Right cardiac atrium (tissue), 5 donors: ENCODE data around the gene EYA4. TPM values are rescaled to one million over a fixed set of nuclear protein-coding genes. Genes with fewer than 3 reads are reported as not detected.

Experiments
- ATAC-seq, 2 donors: fragments of 200-7000 bp; cut with Tn5 transposase; one replicate each; pipeline versions ENCODE4 v1.8.0 to v1.9.1; 2020; ENCODE audit warnings: moderate library complexity in 2 of 2, mild to moderate bottlenecking in 1 of 2
- DNase-seq, 3 donors: peaks; one replicate each; pipeline ENCODE4 v3.0.0-alpha.2; 2020
- H3K27ac ChIP-seq: one replicate; pipeline ENCODE4 v1.5.1; 2013; ENCODE audit warnings: mild to moderate bottlenecking, low read length, control low read depth, moderate library complexity
- H3K27me3 ChIP-seq: one replicate; pipeline ENCODE4 v1.6.1; 2013; ENCODE audit not compliant: control insufficient read depth, insufficient read depth
- H3K4me1 ChIP-seq: one replicate; pipeline ENCODE4 v1.6.1; 2013; ENCODE audit warnings: low read length; ENCODE audit not compliant: control insufficient read depth, insufficient read depth
- H3K4me3 ChIP-seq: one replicate; pipeline ENCODE4 v1.5.1; 2013; ENCODE audit warnings: low read length, control low read depth
- H3K9me3 ChIP-seq: one replicate; pipeline ENCODE4 v1.6.1; 2013; ENCODE audit warnings: low read length; ENCODE audit not compliant: control insufficient read depth
- WGBS: extraction: QIAGEN DNeasy Blood & Tissue Kit; methylation state at CpG from one replicate; pipeline ENCODE4 v1.1.7; 2013; 5-methylcytosine and 5-hydroxymethylcytosine counted together
- intact Hi-C, 4 donors: fragments of 100-400 bp; cut with DNase I; formaldehyde crosslinking; loops; one replicate each; pipeline versions ENCODE4 v1.11.0 to v1.14.0; 2022 to 2023
- polyA plus RNA-seq: library from polyadenylated mRNA; stranded (reverse); fragments of 200-250 nt; gene quantifications from one replicate; pipeline ENCODE4 v1.2.3, GENCODE V29; 2013
- total RNA-seq, 4 donors: library from RNA; stranded (reverse); fragmentation: NEBNext Ultra II Directional; extraction: Animal tissue kit (Norgen Biotek cat#: 25700); gene quantifications; one replicate each; pipeline ENCODE4 v1.2.1, GENCODE V29; 2021
- donor health status: healthy with polysubstance abuse.
- donor health status: DM: no; HTN: yes; CAD: no.
- donor health status: DM: no; HTN: no; CAD: no.
- donor health status: DM: no; HTN: yes; CAD: no; lungs with severe emphysema.
- donor health status: DM: yes; HTN: yes; CAD: no.

Gene EYA4
- total and polyA plus RNA-seq, 5 donors: 4.3 to 38.2 (median 17.7) TPM

DNA sequence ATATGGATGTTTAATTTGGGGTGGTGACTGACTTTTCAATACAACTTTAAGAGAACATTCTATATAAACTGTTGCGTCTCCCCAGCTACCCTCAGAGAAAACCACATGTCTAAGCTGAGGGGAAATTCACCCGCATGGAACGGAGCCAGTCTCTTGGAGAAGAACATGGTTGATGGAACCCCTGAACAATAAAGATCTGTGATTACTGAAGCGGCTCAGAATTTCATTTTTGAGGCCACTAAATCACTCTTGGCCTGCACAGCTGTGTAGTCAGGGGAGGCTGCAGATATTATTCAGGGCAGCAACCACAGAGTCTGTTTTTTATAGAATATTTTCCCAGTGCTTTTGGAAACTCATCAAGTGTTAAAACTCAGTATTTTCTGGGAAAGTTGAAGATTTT, 73.8 kb downstream of the EYA4 start:
- Histone ChIP-seq H3K4me3 (no peak overlapping the region), H3K9me3 (no peaks in the 10 kb centered on the region), H3K4me1 (no peaks in the 10 kb centered on the region), H3K27me3 (no peaks in the 10 kb centered on the region), H3K27ac (no peak overlapping the region)
- no peak for DNase-seq
- WGBS: 88% methylated on average over 4 of the region's 4 CpGs
- intact Hi-C loops: no loop called here
- no peak for ATAC-seq

DNA sequence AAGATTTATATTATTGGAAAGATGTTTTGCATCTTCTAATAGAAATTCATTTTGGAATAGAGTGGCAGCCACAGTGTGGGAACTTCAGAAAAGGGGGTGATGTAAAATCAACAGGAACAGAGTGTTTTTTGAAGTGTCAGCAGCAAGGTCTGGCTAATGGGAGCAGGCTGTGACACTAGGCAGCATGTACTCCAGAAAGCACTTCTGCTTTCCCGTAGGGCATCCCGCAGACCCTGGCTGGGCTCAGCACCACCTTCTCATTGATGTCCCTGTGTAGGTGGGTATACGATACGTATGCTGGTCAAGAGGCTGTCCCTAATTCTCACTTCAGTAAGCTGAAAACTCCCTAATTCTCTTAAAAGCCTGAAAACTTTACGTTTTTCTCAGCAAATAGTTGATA, 74.7 kb downstream of the EYA4 start:
- 77% methylated on average over 5 of the region's 5 CpGs for WGBS
- intact Hi-C loops: no loop called here
- ATAC-seq: no peak

DNA sequence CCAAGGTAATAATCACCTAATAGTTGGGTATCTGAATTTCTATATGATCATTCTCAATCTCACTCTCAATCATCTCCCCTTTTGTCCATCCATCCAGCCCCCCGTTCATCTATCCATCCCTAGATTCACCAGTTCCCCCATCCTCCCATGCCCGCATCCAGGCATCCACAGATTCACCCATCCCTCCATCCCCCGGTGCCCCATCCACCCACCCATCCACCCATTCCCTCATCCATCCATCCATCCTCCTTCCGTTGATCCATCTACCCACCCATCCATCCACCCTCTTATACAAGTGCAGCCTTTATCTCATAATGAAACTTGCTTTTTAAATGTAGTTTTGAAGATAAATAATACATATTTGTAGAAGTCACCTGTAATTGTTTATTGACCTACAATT, 76.5 kb downstream of the EYA4 start:
- Histone ChIP-seq H3K4me1 (no peaks in the 10 kb centered on the region), H3K9me3 (no peaks in the 10 kb centered on the region), H3K4me3 (no peak overlapping the region), H3K27me3 (no peaks in the 10 kb centered on the region), H3K27ac (no peak overlapping the region)
- intact Hi-C loops: no loop called here
- 88% methylated on average over 4 of the region's 4 CpGs for WGBS
- DNase-seq: no peak
- ATAC-seq: no peak

More for the DNA sequence above, 74.7 kb downstream of the EYA4 start:
- no peak overlapping the region for H3K4me3 ChIP-seq
- H3K27ac ChIP-seq: no peak overlapping the region
- no peak for DNase-seq
- H3K9me3 ChIP-seq: no peaks in the 10 kb centered on the region
- H3K4me1 ChIP-seq: no peaks in the 10 kb centered on the region
- no peaks in the 10 kb centered on the region for H3K27me3 ChIP-seq

DNA sequence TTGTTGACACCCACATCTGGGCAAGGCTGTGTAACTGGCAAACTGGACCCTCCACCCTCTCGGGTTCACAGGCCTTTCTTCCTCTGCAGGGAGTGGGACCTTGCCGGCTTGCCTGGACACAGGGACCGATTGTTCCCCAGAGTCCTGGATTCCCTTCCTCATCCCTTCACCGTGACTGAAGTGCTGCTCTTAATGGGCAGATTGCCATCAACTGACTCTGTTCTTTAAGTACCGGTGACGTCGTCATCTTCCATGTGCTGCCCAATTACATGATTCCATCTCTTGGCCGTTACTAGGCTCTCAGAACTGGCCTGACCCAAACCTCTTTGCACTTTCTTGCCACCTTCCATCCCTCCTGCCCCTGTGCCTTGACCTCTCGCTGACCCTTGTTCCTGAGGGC, 85.4 kb downstream of the EYA4 start:
- ATAC-seq (peak in 1 of 2 donors; percentile 43), DNase-seq (no peak)
- no peaks in the 10 kb centered on the region for H3K4me1 ChIP-seq
- 64% methylated on average over 9 of the region's 9 CpGs for WGBS
- intact Hi-C loops: no loop called here
- no peaks in the 10 kb centered on the region for H3K27me3 ChIP-seq
- H3K9me3 ChIP-seq: no peaks in the 10 kb centered on the region
- no peak overlapping the region for H3K27ac ChIP-seq
- no peak overlapping the region for H3K4me3 ChIP-seq

DNA sequence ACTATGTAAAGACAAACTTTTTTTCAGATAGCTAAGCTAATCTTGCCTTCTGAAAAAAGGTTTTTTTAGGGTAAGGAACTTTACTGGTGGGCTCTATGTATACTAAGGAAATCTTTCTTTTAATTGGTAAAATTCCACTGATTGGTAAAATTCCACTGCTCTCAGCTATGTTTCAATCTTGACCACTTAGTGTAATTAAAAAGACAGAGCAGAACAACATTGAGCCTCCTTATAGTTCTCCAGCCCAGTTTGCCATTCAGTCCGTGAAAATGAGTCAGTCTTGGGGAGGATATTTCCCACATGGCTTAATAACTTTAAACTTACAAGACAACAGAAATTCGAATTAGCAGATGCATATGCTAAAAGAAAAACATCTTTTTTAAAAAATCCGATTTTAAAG, 92.7 kb downstream of the EYA4 start:
- DNase-seq: no peak
- H3K4me3 ChIP-seq: no peak overlapping the region
- no peak overlapping the region for H3K27ac ChIP-seq
- no peaks in the 10 kb centered on the region for H3K9me3 ChIP-seq
- no peaks in the 10 kb centered on the region for H3K27me3 ChIP-seq
- intact Hi-C loops: no loop called here
- no peaks in the 10 kb centered on the region for H3K4me1 ChIP-seq
- WGBS: 68% methylated on average over 3 of the region's 3 CpGs
- no peak for ATAC-seq

DNA sequence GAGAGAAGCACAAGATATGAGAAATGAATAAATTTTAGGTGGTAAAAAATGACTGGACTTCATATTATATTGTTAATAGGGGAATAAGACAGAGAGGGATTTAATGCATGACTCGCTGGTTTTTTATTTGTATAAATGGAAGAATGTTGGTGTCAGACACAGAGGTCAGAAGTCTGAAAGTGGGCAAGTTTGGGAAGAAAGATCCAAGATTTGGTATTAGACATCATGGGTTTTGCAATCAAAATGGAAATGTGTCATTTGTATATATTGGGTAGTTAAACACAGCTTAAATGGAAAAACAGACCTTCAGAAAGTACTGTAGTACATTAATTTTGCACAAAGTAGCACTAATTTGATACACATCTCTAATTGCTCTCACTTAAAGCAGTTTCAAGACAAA, 96.2 kb downstream of the EYA4 start:
- intact Hi-C loops: no loop called here
- ATAC-seq (no peak), DNase-seq (no peak)
- Histone ChIP-seq H3K9me3 (no peaks in the 10 kb centered on the region), H3K27ac (no peak overlapping the region), H3K4me1 (peaks cover 3% of the 10 kb centered on the region), H3K27me3 (no peaks in the 10 kb centered on the region), H3K4me3 (no peak overlapping the region)
- 94% methylated on average over 1 of the region's 1 CpG for WGBS

DNA sequence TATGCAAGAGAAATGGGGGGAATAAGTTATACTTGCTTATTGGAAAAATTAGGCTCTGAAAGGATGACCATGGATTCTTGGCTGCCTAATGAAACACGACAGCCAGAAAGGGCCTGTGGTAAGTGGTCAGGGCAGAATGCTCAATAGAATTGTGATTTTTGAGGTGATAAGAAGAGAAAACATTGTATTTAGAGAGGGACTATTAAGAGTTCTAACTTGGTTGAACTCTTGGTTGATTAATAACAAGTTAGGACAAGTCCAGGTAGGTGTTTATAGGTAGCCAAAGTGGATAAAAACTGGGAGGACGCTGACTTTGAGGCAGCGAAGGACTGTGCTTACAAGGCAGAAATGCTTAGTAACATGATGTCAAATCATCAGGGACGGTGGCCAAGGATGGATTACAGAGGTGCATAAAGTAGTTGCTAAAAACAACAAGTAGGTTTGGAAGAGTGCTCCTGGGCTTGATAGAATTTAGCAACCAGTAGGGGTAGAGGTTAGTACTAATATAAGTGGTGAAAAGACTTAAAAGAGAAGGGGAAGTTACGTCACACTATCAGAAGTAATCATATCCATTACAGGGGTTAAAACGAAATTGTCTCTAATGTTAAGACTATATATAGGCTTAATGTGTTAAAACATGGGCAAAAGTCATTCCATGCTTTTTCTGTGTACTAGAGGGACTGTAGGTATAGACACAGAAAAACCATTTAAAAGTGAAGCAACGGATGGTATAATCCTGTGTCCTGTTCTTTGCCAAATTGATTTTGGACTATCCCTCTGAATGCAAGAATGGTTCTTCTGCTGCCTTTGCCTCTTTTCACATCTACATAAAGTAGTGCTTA, 98.6 kb downstream of the EYA4 start:
- 81% methylated on average over 7 of the region's 7 CpGs for WGBS
- H3K27ac ChIP-seq: no peak overlapping the region
- no peak overlapping the region for H3K4me3 ChIP-seq
- H3K27me3 ChIP-seq: no peaks in the 10 kb centered on the region
- intact Hi-C loops: no loop called here
- H3K4me1 ChIP-seq: peaks cover 4% of the 10 kb centered on the region
- no peak for DNase-seq
- ATAC-seq: no peak
- no peaks in the 10 kb centered on the region for H3K9me3 ChIP-seq

DNA sequence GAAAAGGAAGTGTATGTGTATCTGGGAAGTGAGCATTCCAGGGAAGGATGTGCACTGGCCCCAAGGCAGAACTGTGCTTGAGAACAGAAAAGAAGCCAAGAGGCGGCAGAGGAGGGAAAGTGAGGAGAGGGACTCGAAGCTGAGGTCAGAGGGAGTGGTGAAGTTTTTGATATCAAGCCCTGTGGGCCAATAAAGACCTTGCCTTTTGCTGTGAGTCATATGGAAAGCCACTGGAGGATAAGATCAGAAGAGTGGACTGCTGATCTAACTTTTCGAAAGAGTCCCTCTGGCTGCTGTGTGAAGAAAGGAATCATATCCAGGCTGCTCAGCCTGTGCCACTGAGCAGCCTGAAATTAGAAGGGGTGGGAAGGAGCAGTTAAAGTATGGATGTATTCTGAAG, 99.4 kb downstream of the EYA4 start:
- intact Hi-C loops: no loop called here
- peaks cover 4% of the 10 kb centered on the region for H3K4me1 ChIP-seq
- no peak overlapping the region for H3K27ac ChIP-seq
- peak; percentile 61 to 70 for ATAC-seq
- no peaks in the 10 kb centered on the region for H3K27me3 ChIP-seq
- 42% methylated on average over 3 of the region's 3 CpGs for WGBS
- no peaks in the 10 kb centered on the region for H3K9me3 ChIP-seq
- no peak overlapping the region for H3K4me3 ChIP-seq
- no peak for DNase-seq

DNA sequence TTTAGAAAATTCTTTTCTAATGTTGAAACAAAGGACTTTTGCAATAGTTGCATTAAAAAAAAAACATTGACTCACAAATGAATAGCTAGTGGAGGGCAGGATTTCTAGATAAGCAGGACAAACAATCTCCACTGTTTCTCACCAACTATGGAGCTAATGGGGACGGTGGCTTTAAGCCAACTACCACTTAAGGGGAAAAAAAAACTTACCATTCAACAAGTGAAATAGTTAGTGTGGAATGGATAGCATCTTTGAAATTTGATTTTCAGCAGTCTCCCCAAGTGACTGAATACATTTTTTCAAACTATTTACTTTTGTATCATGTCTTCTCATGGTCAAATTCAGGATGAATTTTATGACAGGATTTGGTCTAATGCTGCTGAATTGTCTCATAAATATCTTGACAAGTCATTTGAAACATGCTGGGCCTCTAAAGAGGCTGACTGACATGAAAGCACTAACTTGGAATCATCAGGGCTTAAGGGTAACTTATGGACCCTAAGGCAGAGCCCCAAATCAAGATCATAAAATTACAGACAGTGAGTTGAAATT, 100.5 kb downstream of the EYA4 start:
- Histone ChIP-seq H3K27ac (no peak overlapping the region), H3K4me1 (peaks cover 4% of the 10 kb centered on the region), H3K9me3 (no peaks in the 10 kb centered on the region), H3K27me3 (no peaks in the 10 kb centered on the region), H3K4me3 (no peak overlapping the region)
- no peak for ATAC-seq
- WGBS: 13% methylated on average over 1 of the region's 1 CpG
- DNase-seq: no peak
- intact Hi-C loops: no loop called here

DNA sequence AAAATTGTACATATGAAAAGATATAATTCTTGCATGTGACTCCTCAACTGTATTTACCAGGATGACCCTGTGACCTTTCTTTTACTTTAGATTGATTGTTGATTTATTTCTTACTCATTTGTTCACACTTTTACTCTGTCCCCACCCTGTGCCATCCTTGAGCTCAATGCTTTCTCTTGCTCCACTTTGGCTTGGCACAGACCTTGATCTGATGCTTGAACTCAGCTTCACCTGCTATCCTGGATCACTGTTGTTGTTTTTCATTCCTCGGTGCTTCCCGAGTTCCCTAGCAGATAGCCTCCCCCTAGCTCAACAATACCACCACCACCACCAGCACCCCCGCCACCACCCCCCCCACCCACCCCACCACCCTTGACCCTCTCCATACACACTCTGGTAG, 102.1 kb downstream of the EYA4 start:
- DNase-seq (no peak), ATAC-seq (no peak)
- 77% methylated on average over 3 of the region's 3 CpGs for WGBS
- peaks cover 4% of the 10 kb centered on the region for H3K4me1 ChIP-seq
- H3K9me3 ChIP-seq: no peaks in the 10 kb centered on the region
- H3K27ac ChIP-seq: no peak overlapping the region
- intact Hi-C loops: no loop called here
- no peak overlapping the region for H3K4me3 ChIP-seq
- H3K27me3 ChIP-seq: no peaks in the 10 kb centered on the region

DNA sequence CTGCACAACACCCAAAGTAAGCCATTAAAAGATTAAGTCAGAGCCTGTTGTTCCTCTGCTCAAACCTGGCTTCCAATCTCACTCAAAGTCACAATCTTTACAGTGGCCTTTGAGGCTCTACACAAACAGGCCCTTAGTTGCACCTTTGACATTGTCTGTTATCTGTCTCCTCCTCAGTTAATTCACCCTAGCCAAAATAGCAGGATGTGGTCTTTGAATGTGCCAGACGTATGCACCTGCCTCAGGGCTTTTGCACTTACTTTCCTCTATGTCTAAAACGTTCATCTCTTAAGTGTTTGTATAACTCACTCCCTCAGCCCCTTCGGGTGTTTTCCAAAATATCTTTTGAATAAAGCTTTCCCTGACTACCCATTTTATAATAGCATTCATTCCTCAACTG, 107.7 kb downstream of the EYA4 start:
- 63% methylated on average over 3 of the region's 3 CpGs for WGBS
- Histone ChIP-seq H3K27me3 (no peaks in the 10 kb centered on the region), H3K4me1 (no peaks in the 10 kb centered on the region), H3K4me3 (no peak overlapping the region), H3K27ac (no peak overlapping the region), H3K9me3 (no peaks in the 10 kb centered on the region)
- ATAC-seq (no peak), DNase-seq (no peak)
- intact Hi-C loops: no loop called here
